SK-N-MC (cell line): ENCODE data around the gene C2orf80.
"Not testable (repeated sequence)": the region's sequence is repeated elsewhere in the genome, so short reads cannot be mapped to it uniquely, and the experiment has no call there.

Source experiments
- DNase-seq: peaks from one replicate; pipeline ENCODE4 v3.0.0-alpha.2; 2011; ENCODE audit warnings: low read depth, low spot score
- H3K27ac ChIP-seq: fragments of 200-600 bp; sonication (generic); 2 replicates; pipeline ENCODE4 v1.5.1; 2016; ENCODE audit warnings: mixed run types
- H3K36me3 ChIP-seq: fragments of 200-600 bp; sonication (generic); 2 replicates; pipeline ENCODE4 v1.6.1; 2017; ENCODE audit warnings: antibody characterized with exemption, low read length, mixed read lengths; ENCODE audit not compliant: insufficient read depth
- H3K4me3 ChIP-seq: fragments of 200-600 bp; sonication (generic); 2 replicates; pipeline ENCODE4 v1.5.1; 2016
- H3K9ac ChIP-seq: fragments of 200-600 bp; sonication (generic); 2 replicates; pipeline ENCODE4 v1.8.0; 2017; ENCODE audit warnings: mixed run types, mixed read lengths; ENCODE audit not compliant: insufficient read length
- H3K9me3 ChIP-seq: fragments of 200-600 bp; sonication (generic); 2 replicates; pipeline ENCODE4 v1.6.1; 2017; ENCODE audit warnings: low read depth, mild to moderate bottlenecking, antibody characterized with exemption, low read length, moderate library complexity, mixed read lengths
- EZH2 ChIP-seq: fragments of 200-600 bp; sonication (generic); IDR thresholded peaks from one replicate; pipeline ENCODE4 v1.6.1; 2017; ENCODE audit warnings: antibody characterized with exemption
- FOXP2 ChIP-seq: optimal IDR thresholded peaks from 2 replicates; pipeline ENCODE3; 2011; ENCODE audit warnings: mild to moderate bottlenecking, moderate library complexity; ENCODE audit not compliant: insufficient read depth; ENCODE audit errors: extremely low read length, control extremely low read depth
- POLR2AphosphoS5 ChIP-seq: IDR thresholded peaks from 2 replicates; pipeline ENCODE4 v1.6.1; 2012; ENCODE audit warnings: mild to moderate bottlenecking, low read depth, low read length, borderline replicate concordance

Gene C2orf80

DNA sequence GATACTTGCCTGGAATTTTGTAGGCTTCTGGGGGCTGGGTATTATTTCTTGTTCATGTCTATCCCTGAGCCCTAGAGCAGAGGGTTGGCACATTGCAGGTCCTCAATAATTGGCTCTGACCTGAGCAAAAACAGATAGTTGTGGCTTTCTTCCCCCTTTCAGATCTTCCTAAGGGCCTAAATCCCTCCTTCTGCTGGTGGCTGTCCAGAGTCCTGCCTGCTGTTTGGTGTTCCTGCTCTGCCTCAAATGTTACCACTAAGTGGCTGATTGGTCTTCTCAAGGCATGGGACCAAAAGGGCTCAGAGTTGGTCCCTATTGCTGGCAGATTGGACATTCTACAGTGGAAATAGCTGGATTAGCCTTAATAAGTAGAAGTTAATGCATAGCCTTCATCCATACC, 42.8 kb downstream of the C2orf80 start:
- H3K27ac ChIP-seq = no peak overlapping the region
- H3K9me3 ChIP-seq = no peaks in the 10 kb centered on the region
- no peak overlapping the region for H3K9ac ChIP-seq
- TF ChIP-seq FOXP2 (no peak), EZH2 (no peak), POLR2AphosphoS5 (no peak)
- H3K4me3 ChIP-seq = no peak overlapping the region
- H3K36me3 ChIP-seq = no peaks in the 10 kb centered on the region
- DNase-seq = no peak

- Histone ChIP-seq H3K4me3 (no peak within 1 kb of the TSS), H3K36me3 (no peaks in the 10 kb centered on the region), H3K9me3 (no peaks in the 10 kb centered on the region), H3K27ac (no peak within 1 kb of the TSS), H3K9ac (no peak within 1 kb of the TSS)
- DNase-seq = no peak
- TF ChIP-seq EZH2 (no peak), POLR2AphosphoS5 (no peak), FOXP2 (no peak)
These were observed 43.8 kb downstream of the C2orf80 start, which contains the start of gene CRYGB for GRCh38 chr2:208146006-208146405. CRYGB (minus strand) TSS chr2:208146158; CDS start chr2:208146120, 38 bp downstream.

GRCh38 chr2:208142925-208143799, 46.7 kb downstream of the C2orf80 start:
- Histone ChIP-seq H3K9ac (no peak overlapping the region), H3K36me3 (no peaks in the 10 kb centered on the region), H3K4me3 (no peak overlapping the region), H3K9me3 (no peaks in the 10 kb centered on the region), H3K27ac (no peak overlapping the region)
- DNase-seq = no peak
- TF ChIP-seq FOXP2 (no peak), POLR2AphosphoS5 (no peak), EZH2 (no peak)

- DNase-seq = peak; percentile 35
- Histone ChIP-seq H3K9me3 (no peaks in the 10 kb centered on the region), H3K36me3 (no peaks in the 10 kb centered on the region), H3K27ac (no peak overlapping the region), H3K9ac (no peak overlapping the region), H3K4me3 (no peak overlapping the region)
- TF ChIP-seq EZH2 (no peak), FOXP2 (no peak), POLR2AphosphoS5 (no peak; the same call in 1 of the 2 replicates)
These were observed 47.4 kb downstream of the C2orf80 start for GRCh38 chr2:208142240-208142924.

DNA sequence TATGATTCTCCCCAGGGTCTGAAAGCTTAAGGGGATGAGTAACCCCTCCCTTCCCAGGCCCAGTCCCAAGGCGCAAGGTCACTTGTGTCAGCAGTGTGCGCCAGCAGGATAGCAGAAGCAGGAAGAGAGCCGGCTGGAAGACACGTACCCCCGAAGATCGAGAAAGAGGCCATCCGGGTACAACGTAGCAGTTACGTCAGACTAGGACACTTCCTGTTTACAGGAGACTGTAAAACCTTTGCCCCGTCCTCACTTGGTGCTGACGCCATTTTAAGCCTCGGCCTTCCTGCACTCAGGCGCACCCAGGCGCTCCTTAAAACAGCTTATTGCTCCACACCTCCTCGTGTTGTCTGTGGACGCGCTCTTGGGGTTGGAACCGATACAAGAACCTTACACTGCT, 50.4 kb downstream of the C2orf80 start:
- H3K36me3 ChIP-seq = no peaks in the 10 kb centered on the region
- no peak overlapping the region for H3K9ac ChIP-seq
- TF ChIP-seq EZH2 = no peak
- TF ChIP-seq FOXP2 = no peak
- no peak for TF ChIP-seq POLR2AphosphoS5
- H3K4me3 ChIP-seq = no peak overlapping the region
- H3K27ac ChIP-seq = no peak overlapping the region
- DNase-seq = no peak
- no peaks in the 10 kb centered on the region for H3K9me3 ChIP-seq

- H3K9ac ChIP-seq, DNase-seq, H3K9me3 ChIP-seq: not testable (repeated sequence)
These were observed 51.5 kb downstream of the C2orf80 start for GRCh38 chr2:208138334-208138733.

GRCh38 chr2:208136716-208137094, 53.1 kb downstream of the C2orf80 start:
- Histone ChIP-seq H3K4me3 (no peak overlapping the region), H3K9me3 (no peaks in the 10 kb centered on the region), H3K9ac (no peak overlapping the region), H3K27ac (no peak overlapping the region), H3K36me3 (no peaks in the 10 kb centered on the region)
- DNase-seq = no peak
- TF ChIP-seq FOXP2 = no peak
- TF ChIP-seq POLR2AphosphoS5 = no peak
- TF ChIP-seq EZH2 = no peak

More at GRCh38 chr2:208138334-208138733, 51.5 kb downstream of the C2orf80 start:
- H3K27ac ChIP-seq, H3K4me3 ChIP-seq, H3K36me3 ChIP-seq: not testable (repeated sequence)

GRCh38 chr2:208135794-208136715, 53.8 kb downstream of the C2orf80 start:
- TF ChIP-seq FOXP2 (no peak), POLR2AphosphoS5 (no peak), EZH2 (no peak)

More at GRCh38 chr2:208135794-208136715, 53.8 kb downstream of the C2orf80 start:
- no peak overlapping the region for H3K27ac ChIP-seq
- H3K4me3 ChIP-seq = no peak overlapping the region
- H3K36me3 ChIP-seq = no peaks in the 10 kb centered on the region
- no peaks in the 10 kb centered on the region for H3K9me3 ChIP-seq
- no peak overlapping the region for H3K9ac ChIP-seq
- no peak for DNase-seq
